OCI-LY1 (cell line): ENCODE results near the gene ZNF282.

Experiments
- CTCF ChIP-seq: fragments of 200-600 bp; sonication (generic), shearing (Covaris generic); IDR thresholded peaks from 2 replicates; pipeline ENCODE4 v1.5.1; 2017; ENCODE audit warnings: mild to moderate bottlenecking, antibody characterized with exemption, low read length, moderate library complexity, mixed read lengths
- EZH2 ChIP-seq: fragments of 200-600 bp; sonication (generic), shearing (Covaris generic); IDR thresholded peaks from 2 replicates; pipeline ENCODE4 v1.8.0; 2017; ENCODE audit warnings: borderline replicate concordance, mixed run types, mild to moderate bottlenecking, antibody characterized with exemption, low read length, moderate library complexity, mixed read lengths

GRCh38 chr7:149209518-149210269 lies 14.3 kb downstream of the ZNF282 start:
- TF ChIP-seq CTCF: peak; percentile 96
- TF ChIP-seq EZH2: no peak
